ENCODE data around the gene SLC39A2.
"Not testable (repeated sequence)": the region's sequence is repeated elsewhere in the genome, so short reads cannot be mapped to it uniquely, and the experiment has no call there.

Gene SLC39A2

GRCh38 chr14:20982646-20983369 is 16.3 kb upstream of the SLC39A2 start:
- ChIA-PET CTCF (interaction anchor here (0.7 to 2.1 kb wide), 4 partner anchors 12 to 110 kb away, joined by 3 to 12 read pairs (median 3); no protein-coding TSS in a partner anchor), POLR2A (interaction anchor here (4.0 kb wide), 1 partner anchor 12 kb away, joined by 21 read pairs; no protein-coding TSS in a partner anchor)
- TF ChIP-seq ELF4 (IDR thresholded peaks at IDR 0.05) (no peak), NFRKB (IDR thresholded peaks at IDR 0.05) (no peak), LEF1 (IDR thresholded peaks at IDR 0.05; ENCODE audit: borderline replicate concordance) (no peak), FOXM1 (IDR thresholded peaks at IDR 0.05; ENCODE audit: borderline replicate concordance) (no peak)
- DNase-seq (ENCODE audit: extremely low spot score) = no peak

DNA sequence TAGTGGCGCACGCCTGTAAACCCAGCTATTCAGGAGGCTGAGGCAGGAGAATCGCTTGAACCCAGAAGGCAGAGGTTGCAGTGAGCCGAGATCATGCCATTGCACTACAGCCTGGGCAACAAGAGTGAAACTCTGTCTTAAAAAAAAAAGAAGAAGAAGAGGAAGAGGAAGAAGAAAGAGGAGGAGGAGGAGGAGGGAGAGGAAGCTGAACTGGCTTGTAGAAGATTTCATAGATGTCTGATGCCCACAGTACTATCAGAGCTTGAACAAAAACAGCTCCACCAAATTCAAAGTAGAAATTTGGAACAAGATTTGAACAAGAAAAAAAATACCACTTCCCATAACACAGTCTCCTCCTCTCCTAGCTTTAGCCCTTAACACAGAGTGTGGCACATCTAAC is 13.4 kb upstream of the SLC39A2 start:
- DNase-seq (ENCODE audit: extremely low spot score) = not testable (repeated sequence)
- POLR2A ChIA-PET = interaction anchor here (0.9 kb wide), 1 partner anchor 304 kb away, joined by 3 read pairs; no protein-coding TSS in a partner anchor
- CTCF ChIA-PET = interaction anchor here (1.2 kb wide), 1 partner anchor 15 kb away, joined by 4 read pairs; no protein-coding TSS in a partner anchor

- no peak for TF ChIP-seq FOXM1 (IDR thresholded peaks at IDR 0.05; ENCODE audit: borderline replicate concordance)
- no peak for TF ChIP-seq LEF1 (IDR thresholded peaks at IDR 0.05; ENCODE audit: borderline replicate concordance)
- TF ChIP-seq ARNT (IDR thresholded peaks at IDR 0.05) = no peak
- CTCF ChIA-PET = no interaction called here
- no peak for DNase-seq (ENCODE audit: extremely low spot score)
- POLR2A ChIA-PET = no interaction called here
Observed at GRCh38 chr14:20986811-20987210, 12.3 kb upstream of the SLC39A2 start.

DNA sequence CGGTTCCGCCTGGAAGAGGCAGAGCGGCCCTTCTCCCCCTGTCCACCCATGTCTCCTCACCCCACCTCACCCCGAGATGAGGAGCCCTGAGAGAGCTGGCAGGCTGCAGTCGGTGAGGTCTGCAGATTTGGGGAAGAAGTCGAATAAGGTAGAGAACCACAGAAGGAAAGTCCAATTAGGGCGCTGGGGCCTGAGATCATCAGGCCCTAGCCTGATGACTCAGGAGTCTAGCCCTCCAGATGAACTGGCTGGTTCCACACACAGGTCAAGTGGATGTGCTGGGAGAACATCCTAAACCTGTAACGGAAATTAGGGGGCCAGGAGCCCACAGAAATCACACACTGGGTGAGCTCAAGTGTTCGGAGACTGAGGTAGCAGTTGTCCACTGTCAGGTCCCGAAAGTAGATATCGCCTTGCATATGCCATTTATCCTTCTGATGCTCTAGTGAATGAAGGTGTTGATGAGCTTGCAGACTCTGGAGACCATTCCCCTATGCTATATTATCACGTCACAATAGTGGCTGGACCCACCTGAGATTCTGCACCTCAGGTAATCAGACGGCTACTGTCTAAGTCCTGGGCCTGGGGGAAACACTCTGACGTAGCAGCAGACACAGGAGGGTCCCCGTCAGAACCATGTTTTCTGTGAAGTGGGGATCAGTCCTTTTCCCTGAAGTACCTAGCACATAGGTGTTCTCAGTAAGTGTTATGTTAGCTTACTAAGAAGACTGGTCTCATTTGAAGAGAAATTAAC is 10.2 kb upstream of the SLC39A2 start:
- CTCF ChIA-PET = interaction anchor here (1.5 kb wide), 1 partner anchor 17 kb away, joined by 3 read pairs; no protein-coding TSS in a partner anchor
- POLR2A ChIA-PET = interaction anchor here (1.1 to 2.0 kb wide), 4 partner anchors 15 to 114 kb away, joined by 3 to 10 read pairs (median 4); no protein-coding TSS in a partner anchor
- no peak for DNase-seq (ENCODE audit: extremely low spot score)
- no peak for TF ChIP-seq FOXM1 (IDR thresholded peaks at IDR 0.05; ENCODE audit: borderline replicate concordance)
- no peak for TF ChIP-seq FOXA1 (IDR thresholded peaks at IDR 0.05)
- no peak for TF ChIP-seq CTBP1 (IDR thresholded peaks at IDR 0.05; ENCODE audit: borderline replicate concordance)
- TF ChIP-seq FOXK2 (IDR thresholded peaks at IDR 0.05) = no peak
- TF ChIP-seq LEF1 (IDR thresholded peaks at IDR 0.05; ENCODE audit: borderline replicate concordance) = no peak
- TF ChIP-seq ZNF384 (IDR thresholded peaks at IDR 0.05) = no peak
- TF ChIP-seq SP1 (IDR thresholded peaks at IDR 0.05) = no peak
- no peak for TF ChIP-seq ARNT (IDR thresholded peaks at IDR 0.05)
- no peak for TF ChIP-seq L3MBTL2 (conservative IDR thresholded peaks at IDR 0.05)
- no peak for TF ChIP-seq TARDBP (IDR thresholded peaks at IDR 0.05)
- TF ChIP-seq PKNOX1 (IDR thresholded peaks at IDR 0.05) = no peak
- TF ChIP-seq SUZ12 (IDR thresholded peaks at IDR 0.05) = no peak
- no peak for TF ChIP-seq BHLHE40 (IDR thresholded peaks at IDR 0.05; ENCODE audit: borderline replicate concordance)

DNA sequence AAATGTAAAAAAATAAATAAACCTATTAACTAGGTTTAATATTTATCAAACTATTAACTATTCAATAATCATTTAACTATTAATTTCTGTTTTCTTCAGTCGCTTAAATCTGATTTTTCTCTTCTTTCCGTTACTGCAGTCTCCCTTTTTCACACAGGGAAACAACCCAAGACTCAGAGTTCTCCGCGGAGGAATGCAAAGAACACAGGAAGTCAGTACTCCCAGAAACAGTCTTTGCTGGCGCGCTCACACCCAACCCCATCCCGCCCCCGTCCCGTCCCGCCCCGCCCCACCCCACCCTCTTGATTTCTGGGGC is 9.7 kb upstream of the SLC39A2 start:
- no peak for DNase-seq (ENCODE audit: extremely low spot score)
- ChIA-PET POLR2A (interaction anchor here (1.1 to 2.0 kb wide), 3 partner anchors 16 to 114 kb away, joined by 3 to 10 read pairs (median 5); no protein-coding TSS in a partner anchor), CTCF (interaction anchor here (1.5 kb wide), 1 partner anchor 18 kb away, joined by 3 read pairs; no protein-coding TSS in a partner anchor)
- no peak for TF ChIP-seq SUZ12 (IDR thresholded peaks at IDR 0.05)

- DNase-seq (ENCODE audit: extremely low spot score) = peak; percentile 90
- POLR2A ChIA-PET = interaction anchor here (0.7 to 1.8 kb wide), 2 partner anchors 16 to 19 kb away, joined by 3 to 5 read pairs; no protein-coding TSS in a partner anchor
- TF ChIP-seq L3MBTL2 (conservative IDR thresholded peaks at IDR 0.05) (peak; percentile 87), BHLHE40 (IDR thresholded peaks at IDR 0.05; ENCODE audit: borderline replicate concordance) (no peak), PKNOX1 (IDR thresholded peaks at IDR 0.05) (peak; percentile 55), ELF4 (IDR thresholded peaks at IDR 0.05) (peak; percentile 31; the same call in 1 of the 2 replicates)
- CTCF ChIA-PET = interaction anchor here (0.6 kb wide), 1 partner anchor 375 kb away, joined by 4 read pairs; no protein-coding TSS in a partner anchor
Observed at GRCh38 chr14:20989787-20990600, 9.1 kb upstream of the SLC39A2 start, which contains the start of gene METTL17. Gene METTL17, plus strand, starts transcription at chr14:20989980. Its CDS starts 23 bp downstream, at chr14:20990003.

DNA sequence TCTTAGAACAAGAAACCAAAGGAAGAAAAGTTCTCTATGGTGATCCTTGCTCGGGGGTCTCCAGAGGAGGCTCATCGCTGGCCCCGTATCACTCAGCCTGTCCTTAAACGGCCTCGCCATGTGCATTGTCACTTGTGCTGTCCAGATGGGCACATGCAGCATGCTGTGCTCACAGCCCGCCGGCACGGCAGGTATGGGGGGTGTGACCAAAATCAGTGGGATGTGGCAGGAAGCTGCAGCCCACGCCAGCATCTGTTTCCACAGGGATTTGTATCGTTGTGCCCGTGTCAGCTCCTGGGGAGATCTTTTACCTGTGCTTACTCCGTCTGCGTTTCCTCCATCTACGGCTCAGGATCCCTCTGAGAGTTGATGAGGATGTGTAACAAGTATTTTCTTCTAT is 2.6 kb upstream of the SLC39A2 start:
- CTCF ChIA-PET = no interaction called here
- no peak for DNase-seq (ENCODE audit: extremely low spot score)
- TF ChIP-seq ELF4 (IDR thresholded peaks at IDR 0.05) (no peak), TARDBP (IDR thresholded peaks at IDR 0.05) (no peak), CTBP1 (IDR thresholded peaks at IDR 0.05; ENCODE audit: borderline replicate concordance) (no peak), FOXK2 (IDR thresholded peaks at IDR 0.05) (no peak), FOXA1 (IDR thresholded peaks at IDR 0.05) (no peak), PKNOX1 (IDR thresholded peaks at IDR 0.05) (no peak), ZNF384 (IDR thresholded peaks at IDR 0.05) (no peak), SUZ12 (IDR thresholded peaks at IDR 0.05) (no peak)
- POLR2A ChIA-PET = interaction anchor here (0.8 kb wide), 1 partner anchor 44 kb away, joined by 4 read pairs; no protein-coding TSS in a partner anchor
